Spleen (tissue), 11 donors: Measurements from ENCODE around the gene ADGRF3. TPM values are rescaled to one million over a fixed set of nuclear protein-coding genes. Genes with fewer than 3 reads are reported as not detected.

Source experiments
- DNase-seq: peaks from one replicate; pipeline ENCODE4 v3.0.0-alpha.2; 2020
- H3K27ac ChIP-seq, 8 donors: fragments of 200-600 bp; sonication (generic) in 7 of 8; 1 replicate in 4 of 8; 2 replicates in 4 of 8; pipeline versions ENCODE4 v1.5.0 to v1.8.0; 2016 to 2021; ENCODE audit warnings: inconsistent platforms in 4 of 8, mild to moderate bottlenecking in 4 of 8, moderate library complexity in 1 of 8
- H3K27me3 ChIP-seq, 7 donors: fragments of 200-600 bp; sonication (generic) in 6 of 7; replicated peaks in 1 of 7; 1 replicate in 4 of 7; 2 replicates in 3 of 7; pipeline versions ENCODE4 v1.5.0 to v1.8.0; 2016 to 2021; ENCODE audit warnings: inconsistent platforms in 3 of 7, mild to moderate bottlenecking in 1 of 7
- H3K36me3 ChIP-seq, 6 donors: fragments of 200-600 bp; sonication (generic) in 5 of 6; 1 replicate in 4 of 6; 2 replicates in 2 of 6; pipeline versions ENCODE4 v1.5.0 to v1.8.0; 2016 to 2021; ENCODE audit warnings: inconsistent platforms in 2 of 6
- H3K4me1 ChIP-seq, 6 donors: fragments of 200-600 bp; sonication (generic) in 5 of 6; 1 replicate in 3 of 6; 2 replicates in 3 of 6; pipeline versions ENCODE4 v1.5.0 to v1.8.0; 2016 to 2021; ENCODE audit warnings: inconsistent platforms in 3 of 6
- H3K4me3 ChIP-seq, 8 donors: fragments of 200-600 bp; sonication (generic) in 7 of 8; 1 replicate in 4 of 8; 2 replicates in 4 of 8; pipeline versions ENCODE4 v1.5.0 to v1.8.0; 2016 to 2021; ENCODE audit warnings: inconsistent platforms in 4 of 8, mild to moderate bottlenecking in 4 of 8, moderate library complexity in 2 of 8
- H3K9me3 ChIP-seq, 8 donors: fragments of 200-600 bp; sonication (generic) in 7 of 8; 1 replicate in 4 of 8; 2 replicates in 4 of 8; pipeline versions ENCODE4 v1.5.0 to v1.8.0; 2016 to 2021; ENCODE audit warnings: inconsistent platforms in 4 of 8
- POLR2A ChIP-seq, 3 donors: fragments of 450-650 bp; IDR thresholded peaks; one replicate each; pipeline ENCODE4 v1.5.1; 2017; ENCODE audit warnings: antibody characterized with exemption in 3 of 3, mild to moderate bottlenecking in 1 of 3
- POLR2AphosphoS5 ChIP-seq, 3 donors: sonication (generic); formaldehyde crosslinking; IDR thresholded peaks; one replicate each; pipeline ENCODE4 v1.5.1; 2017; ENCODE audit warnings: antibody characterized with exemption in 3 of 3
- WGBS, 5 donors: extraction: QIAGEN DNeasy Blood & Tissue Kit in 3 of 5; methylation state at CpG; one replicate each; pipeline versions ENCODE4 v1.1.5 to v1.1.7; 2013 to 2018; 5-methylcytosine and 5-hydroxymethylcytosine counted together
- intact Hi-C: fragments of 100-400 bp; cut with DNase I; formaldehyde crosslinking; loops from one replicate; pipeline ENCODE4 v1.15.0; 2023; ENCODE audit warnings: low total_unique reads
- polyA plus RNA-seq, 3 donors: library from polyadenylated mRNA; stranded (reverse); fragments of 200-250 nt; gene quantifications; one replicate each; pipeline ENCODE4 v1.2.1, GENCODE V29; 2013
- total RNA-seq, 7 donors: library from RNA; depleted of rRNA in 3 of 7; stranded (reverse); fragments of >200 nt in 3 of 7; fragmentation: NEBNext Ultra II Directional in 4 of 7; extraction: Animal tissue kit (Norgen Biotek cat#: 25700) in 4 of 7; gene quantifications; one replicate each; pipeline versions ENCODE4 v1.1.0 to v1.2.1, GENCODE V29; 2016 to 2021
- TF ChIP-seq, protein P1 (sequence below), 11 experiments: fragments of 200-600 bp in 7 of 11; fragments of 450-650 bp in 4 of 11; sonication (generic) in 4 of 11; IDR thresholded peaks in 8 of 11; conservative IDR thresholded peaks in 3 of 11; 1 replicate in 7 of 11; 2 replicates in 4 of 11; pipeline versions ENCODE4 v1.4.0 to v1.8.0; 2016 to 2021; ENCODE audit warnings: antibody characterized with exemption in 11 of 11, inconsistent platforms in 4 of 11, mild to moderate bottlenecking in 1 of 11
- donor health status: healthy with polysubstance abuse.
- donor health status: DM: no; HTN: no; CAD: no; lungs with moderate emphysema.
- donor health status: DM: no; HTN: no; CAD: no.
- donor health status: Bipolar disorder and iron deficiency.
- donor health status: healthy.
- donor health status: DM: no; HTN: no; CAD: no.
- donor health status: DM: yes; HTN: yes; CAD: no.

Gene ADGRF3
- total and polyA plus RNA-seq, 10 donors: 0.15 to 6.2 (median 0.63) TPM

DNA sequence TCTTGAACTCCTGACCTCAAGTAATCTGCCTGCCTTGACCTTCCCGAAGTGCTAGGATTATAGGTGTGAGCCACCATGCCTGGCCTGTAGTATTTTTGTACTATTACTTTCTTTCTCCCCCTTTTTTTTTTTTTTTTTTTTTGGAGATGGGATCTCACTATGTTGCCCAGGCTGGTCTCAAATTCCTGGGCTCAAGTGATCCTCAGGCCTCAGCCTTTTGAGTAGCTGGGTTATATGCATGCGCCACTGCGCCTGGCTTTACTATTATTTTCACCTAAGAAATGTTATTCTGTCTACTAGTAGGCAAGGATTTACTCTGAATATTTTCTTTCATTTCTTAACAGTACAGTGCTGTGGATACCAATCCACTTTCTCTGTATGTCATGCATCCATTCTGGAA is 17.4 kb upstream of the ADGRF3 start:
- WGBS, 5 donors: 78 to 97% (median 93%) methylated on average over 3 of the region's 3 CpGs

DNA sequence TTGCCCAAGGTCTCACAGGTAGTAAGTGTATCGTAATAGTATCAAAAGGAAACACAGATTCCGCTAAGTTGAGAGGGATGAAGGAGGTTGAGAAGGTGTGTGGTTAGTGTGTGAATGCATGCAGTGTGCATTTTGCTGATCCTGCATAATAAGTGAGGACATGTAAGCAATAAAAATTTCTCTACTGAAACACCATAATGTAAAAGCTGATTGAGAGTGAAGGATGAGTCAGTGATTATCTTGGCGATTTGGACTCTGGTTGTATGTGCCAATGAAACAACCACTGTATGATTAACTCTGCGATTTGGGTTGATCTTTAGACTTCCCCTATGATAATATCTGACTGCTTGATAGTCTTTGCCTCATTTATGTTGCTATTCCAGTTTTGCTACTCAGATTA is 16.7 kb upstream of the ADGRF3 start:
- Histone ChIP-seq H3K4me3 (no peak overlapping the region), H3K27me3 (no peaks in the 10 kb centered on the region), H3K4me1 (peaks cover 0 to 12% (median 0%) of the 10 kb centered on the region in 6 donors), H3K27ac (no peak overlapping the region), H3K36me3 (peaks cover 0 to 45% (median 10%) of the 10 kb centered on the region in 6 donors), H3K9me3 (no peaks in the 10 kb centered on the region)
- TF ChIP-seq, protein P1, sequence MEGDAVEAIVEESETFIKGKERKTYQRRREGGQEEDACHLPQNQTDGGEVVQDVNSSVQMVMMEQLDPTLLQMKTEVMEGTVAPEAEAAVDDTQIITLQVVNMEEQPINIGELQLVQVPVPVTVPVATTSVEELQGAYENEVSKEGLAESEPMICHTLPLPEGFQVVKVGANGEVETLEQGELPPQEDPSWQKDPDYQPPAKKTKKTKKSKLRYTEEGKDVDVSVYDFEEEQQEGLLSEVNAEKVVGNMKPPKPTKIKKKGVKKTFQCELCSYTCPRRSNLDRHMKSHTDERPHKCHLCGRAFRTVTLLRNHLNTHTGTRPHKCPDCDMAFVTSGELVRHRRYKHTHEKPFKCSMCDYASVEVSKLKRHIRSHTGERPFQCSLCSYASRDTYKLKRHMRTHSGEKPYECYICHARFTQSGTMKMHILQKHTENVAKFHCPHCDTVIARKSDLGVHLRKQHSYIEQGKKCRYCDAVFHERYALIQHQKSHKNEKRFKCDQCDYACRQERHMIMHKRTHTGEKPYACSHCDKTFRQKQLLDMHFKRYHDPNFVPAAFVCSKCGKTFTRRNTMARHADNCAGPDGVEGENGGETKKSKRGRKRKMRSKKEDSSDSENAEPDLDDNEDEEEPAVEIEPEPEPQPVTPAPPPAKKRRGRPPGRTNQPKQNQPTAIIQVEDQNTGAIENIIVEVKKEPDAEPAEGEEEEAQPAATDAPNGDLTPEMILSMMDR (IDR thresholded peaks at IDR 0.05 in 8 of 11, conservative IDR thresholded peaks at IDR 0.05 in 3 of 11): no peak
- TF ChIP-seq POLR2A (IDR thresholded peaks at IDR 0.05) (no peak), POLR2AphosphoS5 (IDR thresholded peaks at IDR 0.05) (no peak)
- 73 to 82% (median 79%) methylated on average over 4 of the region's 4 CpGs for WGBS, 5 donors
- no peak for DNase-seq
- intact Hi-C loops: no loop called here

More for the DNA sequence above, 17.4 kb upstream of the ADGRF3 start:
- no peak for TF ChIP-seq POLR2AphosphoS5 (IDR thresholded peaks at IDR 0.05)
- TF ChIP-seq POLR2A (IDR thresholded peaks at IDR 0.05): no peak
- TF ChIP-seq, protein P1 (IDR thresholded peaks at IDR 0.05 in 8 of 11, conservative IDR thresholded peaks at IDR 0.05 in 3 of 11): no peak
- Histone ChIP-seq H3K4me1 (peaks cover 0 to 12% (median 0%) of the 10 kb centered on the region in 6 donors), H3K27me3 (no peaks in the 10 kb centered on the region), H3K27ac (no peak overlapping the region), H3K36me3 (peaks cover 0 to 50% (median 12%) of the 10 kb centered on the region in 6 donors), H3K9me3 (no peaks in the 10 kb centered on the region), H3K4me3 (no peak overlapping the region)
- DNase-seq: no peak
- intact Hi-C loops: no loop called here

DNA sequence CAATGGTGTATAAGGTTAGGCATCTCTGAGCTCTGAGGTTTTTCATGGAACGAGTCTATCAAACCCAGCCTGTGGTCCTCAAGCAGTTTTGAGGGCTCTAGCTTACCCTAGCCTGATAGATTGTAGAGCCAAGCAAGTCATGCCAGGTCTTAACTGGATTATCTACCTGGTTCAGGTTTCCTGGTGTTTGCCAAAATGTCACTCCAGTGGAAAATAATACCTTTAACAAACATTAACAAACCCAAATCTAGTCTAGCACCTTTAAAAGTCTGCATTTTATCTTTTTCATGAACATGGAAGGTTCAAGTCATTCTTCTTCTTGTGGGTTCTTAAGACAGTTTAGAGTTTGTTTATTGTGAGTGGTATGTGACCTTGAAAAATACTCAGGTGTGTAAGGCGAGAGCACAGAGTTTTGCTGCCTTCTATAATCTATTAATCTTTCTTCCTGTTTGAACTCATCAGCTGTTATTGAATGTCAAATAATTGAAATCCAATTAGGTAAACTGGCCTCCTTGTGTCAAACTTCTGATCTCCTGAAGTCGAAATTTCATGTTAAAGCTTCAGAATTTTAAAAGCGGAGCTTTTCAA is 13.4 kb upstream of the ADGRF3 start:
- Histone ChIP-seq H3K27ac (no peak overlapping the region), H3K9me3 (no peaks in the 10 kb centered on the region), H3K4me1 (peaks cover 0 to 12% (median 0%) of the 10 kb centered on the region in 6 donors), H3K36me3 (peaks cover 0 to 33% (median 0%) of the 10 kb centered on the region in 6 donors), H3K27me3 (no peaks in the 10 kb centered on the region), H3K4me3 (no peak overlapping the region)
- intact Hi-C loops: no loop called here
- WGBS, 5 donors: 91 to 99% (median 95%) methylated on average over 4 of the region's 4 CpGs
- DNase-seq: no peak
- TF ChIP-seq, protein P1 (IDR thresholded peaks at IDR 0.05 in 8 of 11, conservative IDR thresholded peaks at IDR 0.05 in 3 of 11): no peak
- TF ChIP-seq POLR2A (IDR thresholded peaks at IDR 0.05) (no peak), POLR2AphosphoS5 (IDR thresholded peaks at IDR 0.05) (no peak)

DNA sequence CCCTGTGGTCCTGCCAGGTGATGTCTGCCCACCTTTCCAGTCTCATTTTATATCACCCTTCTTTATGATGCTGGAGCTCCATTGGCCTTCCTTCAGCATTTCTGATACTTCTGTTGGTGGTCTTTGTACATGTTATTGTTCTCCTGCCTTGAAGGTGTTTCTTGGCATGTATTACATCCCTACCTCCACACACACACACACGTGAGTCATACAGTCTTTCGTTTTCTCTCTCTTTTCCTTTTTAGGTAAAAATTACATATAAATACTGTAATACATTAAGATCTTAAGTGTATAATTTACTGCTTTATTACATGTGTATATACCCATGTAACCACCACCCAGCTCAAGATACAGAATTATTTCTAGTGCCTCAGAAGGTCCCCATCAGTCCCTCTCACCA is 10.2 kb upstream of the ADGRF3 start:
- intact Hi-C loops: no loop called here
- WGBS, 5 donors: 73 to 91% (median 86%) methylated on average over 2 of the region's 2 CpGs
- TF ChIP-seq, protein P1 (IDR thresholded peaks at IDR 0.05 in 8 of 11, conservative IDR thresholded peaks at IDR 0.05 in 3 of 11): no peak
- TF ChIP-seq POLR2A (IDR thresholded peaks at IDR 0.05) (no peak), POLR2AphosphoS5 (IDR thresholded peaks at IDR 0.05) (no peak)

More for the DNA sequence above, 10.2 kb upstream of the ADGRF3 start:
- H3K9me3 ChIP-seq: no peaks in the 10 kb centered on the region
- DNase-seq: no peak
- H3K36me3 ChIP-seq: peaks cover 0 to 29% (median 0%) of the 10 kb centered on the region in 6 donors
- H3K4me1 ChIP-seq: peaks cover 0 to 19% (median 0%) of the 10 kb centered on the region in 6 donors
- H3K27ac ChIP-seq: no peak overlapping the region
- no peaks in the 10 kb centered on the region for H3K27me3 ChIP-seq
- H3K4me3 ChIP-seq: no peak overlapping the region
